IMR-90 (cell line): ENCODE data around the gene ZNF384. TPM values are rescaled to one million over a fixed set of nuclear protein-coding genes. Genes with fewer than 3 reads are reported as not detected.

Source experiments
- ATAC-seq: fragments of 200-7000 bp; cut with Tn5 transposase; 2 replicates; pipeline ENCODE4 v1.9.1; 2020; ENCODE audit warnings: low read depth, mild to moderate bottlenecking, moderate library complexity
- BruUV-seq: library from RNA; stranded (reverse); fragments of 400-500 nt; replicated peaks from 2 replicates; lab custom pipeline; 2021; lab: Mats Ljungman, UMichigan
- CTCF ChIA-PET: fragments of 300-600 bp; formaldehyde crosslinking; extraction: SDS; loops from one replicate; lab custom pipeline; 2021; ENCODE audit warnings: antibody characterized with exemption; lab: Yijun Ruan, JAX
- POLR2A ChIA-PET: fragments of 300-600 bp; sonication (Branson Sonifier 250); formaldehyde crosslinking; loops from one replicate; lab custom pipeline; 2022; ENCODE audit warnings: antibody characterized with exemption; ENCODE audit not compliant: unreplicated experiment; lab: Charles Lee
- DNase-seq: peaks from one replicate; pipeline ENCODE4 v3.0.0; 2013
- H2AFZ ChIP-seq: replicated peaks from 2 replicates; pipeline ENCODE3; 2013; ENCODE audit warnings: low read length, mild to moderate bottlenecking; ENCODE audit not compliant: poor library complexity
- H2AK5ac ChIP-seq: 2 replicates; pipeline ENCODE4 v1.6.1; 2013; ENCODE audit warnings: low read depth, low read length, inconsistent platforms
- H2AK9ac ChIP-seq: replicated peaks from 2 replicates; pipeline ENCODE3; 2013; ENCODE audit warnings: mild to moderate bottlenecking, low read depth, low read length, moderate library complexity; ENCODE audit not compliant: poor library complexity
- H2BK120ac ChIP-seq: 2 replicates; pipeline ENCODE4 v1.6.1; 2013; ENCODE audit warnings: low read depth, low read length, inconsistent platforms
- H2BK15ac ChIP-seq: 3 replicates; pipeline ENCODE4 v1.6.1; 2013; ENCODE audit warnings: low read depth, low read length, inconsistent platforms
- H2BK20ac ChIP-seq: 2 replicates; pipeline ENCODE4 v1.6.1; 2013; ENCODE audit warnings: low read depth, mild to moderate bottlenecking, inconsistent platforms, low read length, moderate library complexity
- H2BK5ac ChIP-seq: 2 replicates; pipeline ENCODE4 v1.6.1; 2013; ENCODE audit warnings: mild to moderate bottlenecking, low read depth, low read length, inconsistent platforms; ENCODE audit not compliant: poor library complexity, severe bottlenecking
- H3K14ac ChIP-seq: replicated peaks from 2 replicates; pipeline ENCODE4 v1.6.1; 2013; ENCODE audit warnings: low read depth, low read length, inconsistent platforms
- H3K18ac ChIP-seq: 2 replicates; pipeline ENCODE4 v1.6.1; 2013; ENCODE audit warnings: low read depth, low read length, control low read depth
- H3K23ac ChIP-seq: 2 replicates; pipeline ENCODE4 v1.6.1; 2013; ENCODE audit warnings: low read depth, low read length, inconsistent platforms
- H3K27ac ChIP-seq: 2 replicates; pipeline ENCODE4 v1.5.1; 2013; ENCODE audit warnings: mild to moderate bottlenecking, control low read depth, low read length; ENCODE audit not compliant: insufficient read depth
- H3K27me3 ChIP-seq: 2 replicates; pipeline ENCODE4 v1.6.1; 2013; ENCODE audit warnings: low read length; ENCODE audit not compliant: control insufficient read depth, insufficient read depth
- H3K36me3 ChIP-seq: 2 replicates; pipeline ENCODE4 v1.6.1; 2013; ENCODE audit warnings: low read length, mixed read lengths; ENCODE audit not compliant: control insufficient read depth, insufficient read depth
- H3K4ac ChIP-seq: 2 replicates; pipeline ENCODE4 v1.6.1; 2013; ENCODE audit warnings: low read depth, low read length, inconsistent platforms
- H3K4me1 ChIP-seq: 2 replicates; pipeline ENCODE4 v1.6.1; 2013; ENCODE audit warnings: low read length, mixed read lengths; ENCODE audit not compliant: control insufficient read depth, insufficient read depth
- H3K4me2 ChIP-seq: 2 replicates; pipeline ENCODE4 v1.6.1; 2013; ENCODE audit warnings: low read depth, mild to moderate bottlenecking, control low read depth, low read length, moderate library complexity
- H3K4me3 ChIP-seq: 2 replicates; pipeline ENCODE4 v1.5.1; 2013; ENCODE audit warnings: low read depth, mild to moderate bottlenecking, control low read depth, low read length, moderate library complexity; ENCODE audit not compliant: insufficient read depth
- H3K56ac ChIP-seq: 2 replicates; pipeline ENCODE4 v1.6.1; 2013; ENCODE audit warnings: low read length, inconsistent platforms; ENCODE audit not compliant: insufficient read depth; ENCODE audit errors: extremely low read depth
- H3K79me1 ChIP-seq, 2 experiments: 2 replicates each; pipeline ENCODE4 v1.6.1; 2013; ENCODE audit warnings: low read length in 2 of 2, inconsistent platforms in 1 of 2, low read depth in 1 of 2
- H3K9ac ChIP-seq: 2 replicates; pipeline ENCODE4 v1.6.1; 2013; ENCODE audit warnings: low read depth, low read length, control low read depth
- H3K9me1 ChIP-seq: 2 replicates; pipeline ENCODE4 v1.6.1; 2013; ENCODE audit warnings: low read length, inconsistent platforms; ENCODE audit not compliant: insufficient read depth
- H3K9me3 ChIP-seq: 2 replicates; pipeline ENCODE4 v1.6.1; 2013; ENCODE audit warnings: low read length; ENCODE audit not compliant: control insufficient read depth, insufficient read depth
- H4K20me1 ChIP-seq: 2 replicates; pipeline ENCODE4 v1.6.1; 2013; ENCODE audit warnings: low read length, inconsistent platforms; ENCODE audit not compliant: insufficient read depth
- H4K5ac ChIP-seq: 2 replicates; pipeline ENCODE4 v1.6.1; 2013; ENCODE audit warnings: mild to moderate bottlenecking, low read depth, low read length, control low read depth
- H4K8ac ChIP-seq, 2 experiments: 2 replicates each; pipeline ENCODE4 v1.6.1; 2013; ENCODE audit warnings: low read depth in 2 of 2, low read length in 2 of 2, control low read depth in 1 of 2, inconsistent platforms in 1 of 2
- H4K91ac ChIP-seq: 2 replicates; pipeline ENCODE4 v1.6.1; 2013; ENCODE audit warnings: low read depth, low read length, inconsistent platforms; ENCODE audit not compliant: insufficient read depth
- CTCF ChIP-seq: conservative IDR thresholded peaks from 2 replicates; pipeline ENCODE4 v1.5.1; 2012; ENCODE audit warnings: mild to moderate bottlenecking, low read depth, low read length, improper control_type of control experiment
- SMC3 ChIP-seq: fragments of 150-350 bp; IDR thresholded peaks from 2 replicates; pipeline ENCODE4 v1.6.1; 2016; ENCODE audit warnings: low read depth, mild to moderate bottlenecking, antibody characterized with exemption, low read length, moderate library complexity
- WGBS, 2 experiments: methylation state at CpG; one replicate each; pipeline versions ENCODE4 v1.1.5 to v1.1.7; 2013; ENCODE audit warnings: missing lambda C conversion rate in 2 of 2; ENCODE audit not compliant: insufficient read length in 1 of 2; ENCODE audit errors: extremely low coverage in 2 of 2; 5-methylcytosine and 5-hydroxymethylcytosine counted together
- dilution Hi-C: fragments of 300-500 bp; cut with HindIII; formaldehyde crosslinking; loops from one replicate; pipeline ENCODE4 v1.14.3; 2018; ENCODE audit warnings: low sequenced_read_pairs; ENCODE audit not compliant: unreplicated experiment
- in situ Hi-C: fragments of 300-500 bp; cut with MboI; formaldehyde crosslinking; loops from 3 replicates; pipeline ENCODE4 v1.14.3; 2019; ENCODE audit warnings: low sequenced_read_pairs, inconsistent platforms, mixed read lengths
- intact Hi-C: fragments of 100-400 bp; cut with micrococcal nuclease; formaldehyde crosslinking; loops from 2 replicates; pipeline ENCODE4 v1.10.0; 2022
- polyA plus RNA-seq, 3 experiments: library from polyadenylated mRNA; depleted of rRNA; stranded (reverse); fragments of >200 nt; gene quantifications; 2 replicates each; pipeline ENCODE4 v1.2.3, GENCODE V29; 2012; ENCODE audit warnings: low replicate concordance in 1 of 3
- total RNA-seq: library from RNA; depleted of rRNA; stranded (reverse); fragments of >200 nt; gene quantifications from 2 replicates; pipeline ENCODE4 v1.2.3, GENCODE V29; 2012

The ZNF384 gene
- total and polyA plus RNA-seq, 2 of the 4 experiments (the other 2 are of a cell fraction) = 16.3 to 55.6 TPM

- Histone ChIP-seq H2AK5ac (no peak overlapping the region), H3K27me3 (no peaks in the 10 kb centered on the region), H3K56ac (no peak overlapping the region), H3K4me2 (no peak overlapping the region), H3K9me3 (no peaks in the 10 kb centered on the region), H2AFZ (peak overlapping the region; percentile 53), H3K18ac (no peak overlapping the region), H4K20me1 (no peaks in the 10 kb centered on the region), H2BK120ac (no peak overlapping the region), H3K9me1 (no peaks in the 10 kb centered on the region), H4K91ac (no peak overlapping the region), H3K9ac (no peak overlapping the region), H3K36me3 (no peaks in the 10 kb centered on the region), H2BK20ac (no peak overlapping the region), H3K4me1 (no peaks in the 10 kb centered on the region), H3K79me1 (no peaks in the 10 kb centered on the region), H4K5ac (no peak overlapping the region), H4K8ac (no peak overlapping the region), H3K23ac (no peak overlapping the region), H3K4me3 (no peak overlapping the region), H3K4ac (no peak overlapping the region), H2BK15ac (no peak overlapping the region), H2AK9ac (peak overlapping the region; percentile 25), H2BK5ac (no peak overlapping the region), H3K27ac (no peak overlapping the region), H3K14ac (no peak overlapping the region)
- DNase-seq (no peak), ATAC-seq (no peak)
- intact Hi-C loops (no loop called here), dilution Hi-C loops (no loop called here), in situ Hi-C loops (no loop called here)
- 78% methylated on average over 3 of the region's 8 CpGs; no CpG with 5 or more reads in 1 of the 2 experiments for WGBS, 2 experiments
- ChIA-PET POLR2A (interaction anchor here (0.5 kb wide), 1 partner anchor 184 kb away, joined by 4 read pairs; no protein-coding TSS in a partner anchor), CTCF (no interaction called here)
- no TSS peak for BruUV-seq
- TF ChIP-seq CTCF (no peak), SMC3 (no peak)
These were observed 62.4 kb downstream of the ZNF384 start for GRCh38 chr12:6626654-6627283.
